Coronary artery (tissue), 2 donors: ENCODE measurements around the gene HS6ST2.

Experiments used
- DNase-seq: peaks from one replicate; pipeline ENCODE4 v3.0.0-alpha.2; 2017; ENCODE audit warnings: low spot score
- H3K27ac ChIP-seq, 2 donors: fragments of 200-600 bp; sonication (generic); one replicate each; pipeline ENCODE4 v1.5.1; 2016 to 2019
- H3K4me3 ChIP-seq: fragments of 200-600 bp; sonication (generic); 2 replicates; pipeline ENCODE4 v1.5.1; 2016; ENCODE audit warnings: mild to moderate bottlenecking, moderate library complexity
- CTCF ChIP-seq: fragments of 200-600 bp; sonication (generic); IDR thresholded peaks from one replicate; pipeline ENCODE4 v1.5.1; 2019; ENCODE audit warnings: antibody characterized with exemption

HS6ST2 gene

GRCh38 chrX:132940727-132941327 is 17.6 kb downstream of the HS6ST2 start:
- no peak overlapping the region for H3K4me3 ChIP-seq
- no peak for DNase-seq
- no peak overlapping the region for H3K27ac ChIP-seq
- no peak for TF ChIP-seq CTCF

DNA sequence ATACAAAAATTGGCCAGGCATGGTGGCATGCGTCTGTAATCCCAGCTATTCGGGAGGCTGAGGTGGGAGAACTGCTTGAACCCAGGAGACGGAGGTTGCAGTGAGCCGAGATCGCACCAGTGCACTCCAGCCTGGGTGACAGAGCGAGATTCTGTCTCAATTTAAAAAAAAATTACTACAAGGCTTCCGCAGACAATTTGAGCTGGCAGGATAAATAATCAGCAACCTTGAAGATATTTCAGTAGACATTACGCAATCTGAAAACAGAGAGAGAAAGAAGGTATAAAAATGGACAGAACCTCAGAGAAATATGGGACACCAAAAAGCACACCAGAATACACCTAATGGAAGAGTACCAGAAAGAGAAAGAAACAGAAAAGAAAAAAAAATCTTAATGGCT is 25.3 kb downstream of the HS6ST2 start:
- no peak overlapping the region for H3K4me3 ChIP-seq
- no peak overlapping the region for H3K27ac ChIP-seq
- DNase-seq, result no peak
- TF ChIP-seq CTCF, result no peak

- no peak overlapping the region for H3K27ac ChIP-seq
- no peak for DNase-seq
- no peak overlapping the region for H3K4me3 ChIP-seq
- TF ChIP-seq CTCF, result no peak
Observed at GRCh38 chrX:132924426-132924825, 34.0 kb downstream of the HS6ST2 start.

DNA sequence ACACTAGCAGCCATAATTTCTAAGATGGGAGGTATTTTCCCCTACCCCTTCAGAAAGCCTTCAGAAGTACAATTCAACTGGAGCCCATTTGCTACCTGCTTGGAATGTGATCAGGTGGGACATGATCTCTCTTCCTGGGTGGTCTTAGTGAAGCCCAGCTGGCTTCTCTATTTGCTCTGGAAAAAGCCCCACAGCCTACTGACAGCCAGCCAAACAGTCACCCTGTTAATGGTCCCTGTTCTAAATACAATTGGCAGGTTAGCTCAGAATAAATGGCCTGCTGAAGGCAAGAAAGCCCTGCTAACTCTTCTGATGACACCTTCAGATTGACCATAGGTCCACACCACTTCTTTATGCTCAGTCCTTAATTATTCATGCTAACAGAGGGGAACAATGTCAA is 39.9 kb downstream of the HS6ST2 start:
- TF ChIP-seq CTCF, result no peak
- Histone ChIP-seq H3K27ac (no peak overlapping the region), H3K4me3 (no peak overlapping the region)
- no peak for DNase-seq

- TF ChIP-seq CTCF, result no peak
- no peak overlapping the region for H3K27ac ChIP-seq
- no peak for DNase-seq
- no peak overlapping the region for H3K4me3 ChIP-seq
Observed at GRCh38 chrX:132916349-132916748, 42.1 kb downstream of the HS6ST2 start.

GRCh38 chrX:132909643-132910042 is 48.8 kb downstream of the HS6ST2 start:
- no peak overlapping the region for H3K4me3 ChIP-seq
- TF ChIP-seq CTCF, result no peak

GRCh38 chrX:132908891-132909290 is 49.5 kb downstream of the HS6ST2 start:
- no peak for TF ChIP-seq CTCF
- H3K27ac ChIP-seq, result no peak overlapping the region
- no peak overlapping the region for H3K4me3 ChIP-seq
- no peak for DNase-seq

More at GRCh38 chrX:132909643-132910042, 48.8 kb downstream of the HS6ST2 start:
- DNase-seq, result no peak
- no peak overlapping the region for H3K27ac ChIP-seq
